ENCODE measurements around the gene IQSEC2.

The IQSEC2 gene

DNA sequence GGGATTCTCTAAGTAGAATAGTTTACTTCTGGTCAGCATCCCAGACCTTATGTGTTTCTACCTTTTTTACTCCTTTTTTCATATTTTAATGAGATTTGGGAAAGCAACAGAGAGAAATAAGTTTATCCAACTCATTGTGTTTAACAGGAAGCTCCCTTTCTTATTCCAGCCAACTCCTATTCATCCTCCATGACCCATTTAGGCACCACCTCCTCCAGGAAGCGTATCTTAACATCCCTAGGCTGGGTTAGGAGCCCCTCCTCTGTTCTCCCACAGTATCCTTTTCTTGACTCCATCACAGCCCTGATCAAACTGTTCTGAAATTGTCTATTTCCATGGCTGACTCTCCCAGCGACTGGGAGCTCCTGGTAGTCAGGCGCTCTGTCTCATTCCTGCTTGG, 18.8 kb upstream of the IQSEC2 start:
- Histone ChIP-seq H3K9me3 (ENCODE audit: control insufficient read depth, insufficient read depth, low read depth, low read length) (no peaks in the 10 kb centered on the region), H3K27ac (ENCODE audit: extremely low read depth, low read depth, low read length) (no peak overlapping the region), H3K4me1 (ENCODE audit: control insufficient read depth, insufficient read depth, low read length) (no peaks in the 10 kb centered on the region), H3K4me3 (ENCODE audit: low read depth, low read length) (no peak overlapping the region), H3K36me3 (ENCODE audit: control insufficient read depth in 2 of 2, insufficient read depth in 1 of 2, low read length in 2 of 2) (no peaks in the 10 kb centered on the region)
- TF ChIP-seq ZNF623 (tag by site-specific recombination; IDR thresholded peaks at IDR 0.05) = no peak
- no peak for TF ChIP-seq SETDB1 (IDR thresholded peaks at IDR 0.05; ENCODE audit: insufficient read length, low read length)
- peak; percentile 65 for TF ChIP-seq ZFP3 (tag by site-specific recombination; IDR thresholded peaks at IDR 0.05; ENCODE audit: low read depth)
- CTCF ChIA-PET = interaction anchor here (0.7 to 14.4 kb wide), 10 partner anchors 12 to 423 kb away, joined by 3 to 153 read pairs (median 4); partner anchors contain the start of gene IQSEC2
- POLR2A ChIA-PET = no interaction called here

DNA sequence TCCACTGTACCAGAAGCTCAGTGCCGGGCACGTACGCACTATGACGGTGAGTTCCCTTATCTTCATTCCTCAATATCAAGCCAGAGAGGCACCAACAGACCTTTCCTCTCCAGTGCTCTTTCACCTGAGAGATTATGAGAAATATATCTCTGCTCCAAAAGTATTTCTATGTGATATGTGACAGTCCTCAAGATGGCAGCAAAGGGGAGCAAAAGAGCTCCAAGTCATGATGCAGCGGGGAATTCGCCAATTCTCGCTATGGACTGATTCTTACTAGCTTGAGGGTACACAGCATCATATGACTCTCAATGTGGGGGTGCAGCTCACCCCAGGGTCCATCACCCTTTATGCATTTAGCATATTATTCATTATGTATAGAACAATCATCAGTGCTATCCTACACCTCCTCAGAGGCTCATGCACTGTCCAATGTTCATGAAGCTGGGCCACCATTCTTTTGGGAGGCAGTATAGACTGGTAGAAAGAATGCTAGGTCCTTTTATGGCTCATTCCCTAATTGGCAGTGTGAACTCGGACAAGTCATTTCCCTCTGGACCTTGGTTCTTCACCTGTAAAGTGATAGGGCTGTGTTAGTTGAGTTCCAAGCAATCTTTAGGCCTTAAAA, 12.8 kb upstream of the IQSEC2 start:
- Histone ChIP-seq H3K36me3 (ENCODE audit: control insufficient read depth in 2 of 2, insufficient read depth in 1 of 2, low read length in 2 of 2) (no peaks in the 10 kb centered on the region), H3K4me3 (ENCODE audit: low read depth, low read length) (no peak overlapping the region), H3K9me3 (ENCODE audit: control insufficient read depth, insufficient read depth, low read depth, low read length) (no peaks in the 10 kb centered on the region), H3K4me1 (ENCODE audit: control insufficient read depth, insufficient read depth, low read length) (no peaks in the 10 kb centered on the region), H3K27ac (ENCODE audit: extremely low read depth, low read depth, low read length) (no peak overlapping the region)
- ChIA-PET CTCF (interaction anchor here (0.6 to 14.4 kb wide), 20 partner anchors 9 to 799 kb away, joined by 3 to 153 read pairs (median 3); partner anchors contain the start of gene IQSEC2), POLR2A (interaction anchor here (0.8 to 1.0 kb wide), 3 partner anchors 13 to 129 kb away, joined by 3 to 5 read pairs (median 3); partner anchors contain the start of genes IQSEC2, RIBC1 and SMC1A)
- TF ChIP-seq MEIS1 (CRISPR knock-in tag; IDR thresholded peaks at IDR 0.05; ENCODE audit: borderline replicate concordance) = no peak
- TF ChIP-seq, protein P1, sequence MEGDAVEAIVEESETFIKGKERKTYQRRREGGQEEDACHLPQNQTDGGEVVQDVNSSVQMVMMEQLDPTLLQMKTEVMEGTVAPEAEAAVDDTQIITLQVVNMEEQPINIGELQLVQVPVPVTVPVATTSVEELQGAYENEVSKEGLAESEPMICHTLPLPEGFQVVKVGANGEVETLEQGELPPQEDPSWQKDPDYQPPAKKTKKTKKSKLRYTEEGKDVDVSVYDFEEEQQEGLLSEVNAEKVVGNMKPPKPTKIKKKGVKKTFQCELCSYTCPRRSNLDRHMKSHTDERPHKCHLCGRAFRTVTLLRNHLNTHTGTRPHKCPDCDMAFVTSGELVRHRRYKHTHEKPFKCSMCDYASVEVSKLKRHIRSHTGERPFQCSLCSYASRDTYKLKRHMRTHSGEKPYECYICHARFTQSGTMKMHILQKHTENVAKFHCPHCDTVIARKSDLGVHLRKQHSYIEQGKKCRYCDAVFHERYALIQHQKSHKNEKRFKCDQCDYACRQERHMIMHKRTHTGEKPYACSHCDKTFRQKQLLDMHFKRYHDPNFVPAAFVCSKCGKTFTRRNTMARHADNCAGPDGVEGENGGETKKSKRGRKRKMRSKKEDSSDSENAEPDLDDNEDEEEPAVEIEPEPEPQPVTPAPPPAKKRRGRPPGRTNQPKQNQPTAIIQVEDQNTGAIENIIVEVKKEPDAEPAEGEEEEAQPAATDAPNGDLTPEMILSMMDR (tag by site-specific recombination; IDR thresholded peaks at IDR 0.05) = peak; percentile 30; the same call in 1 of the 2 replicates

DNA sequence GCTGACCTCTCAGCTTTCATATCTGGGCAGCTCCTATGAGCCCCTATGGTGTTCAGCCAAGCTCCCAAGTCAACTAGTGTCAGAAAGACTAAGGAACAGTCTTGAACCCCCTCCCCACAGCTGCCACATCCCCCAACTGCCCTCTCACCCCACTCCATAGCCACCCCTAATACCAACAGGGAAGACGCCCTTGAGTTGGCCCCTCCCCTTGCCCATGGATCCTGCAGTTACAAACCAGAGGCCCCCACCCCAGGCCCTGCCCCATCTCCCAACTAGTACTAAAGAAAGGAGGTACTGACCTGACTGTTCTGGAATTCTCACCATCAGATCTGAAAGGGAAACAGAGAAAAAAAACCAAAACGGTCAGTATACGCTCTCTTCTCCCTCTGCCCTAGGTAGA, 10.2 kb upstream of the IQSEC2 start:
- no peak overlapping the region for H3K4me3 ChIP-seq (ENCODE audit: low read depth, low read length)
- H3K4me1 ChIP-seq (ENCODE audit: control insufficient read depth, insufficient read depth, low read length) = peaks cover 7% of the 10 kb centered on the region; the same call in 1 of the 2 replicates
- CTCF ChIA-PET = interaction anchor here (0.6 to 6.4 kb wide), 5 partner anchors 21 to 516 kb away, joined by 3 to 60 read pairs (median 5); no protein-coding TSS in a partner anchor
- H3K27ac ChIP-seq (ENCODE audit: extremely low read depth, low read depth, low read length) = no peak overlapping the region
- POLR2A ChIA-PET = interaction anchor here (0.5 kb wide), 1 partner anchor 17 kb away, joined by 3 read pairs; no protein-coding TSS in a partner anchor
- no peaks in the 10 kb centered on the region for H3K36me3 ChIP-seq (ENCODE audit: control insufficient read depth in 2 of 2, insufficient read depth in 1 of 2, low read length in 2 of 2)
- TF ChIP-seq SP3 (tag by site-specific recombination; IDR thresholded peaks at IDR 0.05) (no peak), ZNF24 (tag by site-specific recombination; IDR thresholded peaks at IDR 0.05) (no peak), ZNF132 (tag by site-specific recombination; IDR thresholded peaks at IDR 0.05; ENCODE audit: borderline replicate concordance) (no peak), ZFP3 (tag by site-specific recombination; IDR thresholded peaks at IDR 0.05; ENCODE audit: low read depth) (no peak), ZNF707 (tag by site-specific recombination; IDR thresholded peaks at IDR 0.05) (no peak), ZNF658 (tag by site-specific recombination; IDR thresholded peaks at IDR 0.05) (no peak), ZNF530 (tag by site-specific recombination; IDR thresholded peaks at IDR 0.05; ENCODE audit: low read depth) (no peak), ZFHX2 (tag by site-specific recombination; conservative IDR thresholded peaks at IDR 0.05) (no peak)
- TF ChIP-seq, protein P2, sequence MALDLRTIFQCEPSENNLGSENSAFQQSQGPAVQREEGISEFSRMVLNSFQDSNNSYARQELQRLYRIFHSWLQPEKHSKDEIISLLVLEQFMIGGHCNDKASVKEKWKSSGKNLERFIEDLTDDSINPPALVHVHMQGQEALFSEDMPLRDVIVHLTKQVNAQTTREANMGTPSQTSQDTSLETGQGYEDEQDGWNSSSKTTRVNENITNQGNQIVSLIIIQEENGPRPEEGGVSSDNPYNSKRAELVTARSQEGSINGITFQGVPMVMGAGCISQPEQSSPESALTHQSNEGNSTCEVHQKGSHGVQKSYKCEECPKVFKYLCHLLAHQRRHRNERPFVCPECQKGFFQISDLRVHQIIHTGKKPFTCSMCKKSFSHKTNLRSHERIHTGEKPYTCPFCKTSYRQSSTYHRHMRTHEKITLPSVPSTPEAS (tag by site-specific recombination; IDR thresholded peaks at IDR 0.05) = no peak
- TF ChIP-seq, protein P3, sequence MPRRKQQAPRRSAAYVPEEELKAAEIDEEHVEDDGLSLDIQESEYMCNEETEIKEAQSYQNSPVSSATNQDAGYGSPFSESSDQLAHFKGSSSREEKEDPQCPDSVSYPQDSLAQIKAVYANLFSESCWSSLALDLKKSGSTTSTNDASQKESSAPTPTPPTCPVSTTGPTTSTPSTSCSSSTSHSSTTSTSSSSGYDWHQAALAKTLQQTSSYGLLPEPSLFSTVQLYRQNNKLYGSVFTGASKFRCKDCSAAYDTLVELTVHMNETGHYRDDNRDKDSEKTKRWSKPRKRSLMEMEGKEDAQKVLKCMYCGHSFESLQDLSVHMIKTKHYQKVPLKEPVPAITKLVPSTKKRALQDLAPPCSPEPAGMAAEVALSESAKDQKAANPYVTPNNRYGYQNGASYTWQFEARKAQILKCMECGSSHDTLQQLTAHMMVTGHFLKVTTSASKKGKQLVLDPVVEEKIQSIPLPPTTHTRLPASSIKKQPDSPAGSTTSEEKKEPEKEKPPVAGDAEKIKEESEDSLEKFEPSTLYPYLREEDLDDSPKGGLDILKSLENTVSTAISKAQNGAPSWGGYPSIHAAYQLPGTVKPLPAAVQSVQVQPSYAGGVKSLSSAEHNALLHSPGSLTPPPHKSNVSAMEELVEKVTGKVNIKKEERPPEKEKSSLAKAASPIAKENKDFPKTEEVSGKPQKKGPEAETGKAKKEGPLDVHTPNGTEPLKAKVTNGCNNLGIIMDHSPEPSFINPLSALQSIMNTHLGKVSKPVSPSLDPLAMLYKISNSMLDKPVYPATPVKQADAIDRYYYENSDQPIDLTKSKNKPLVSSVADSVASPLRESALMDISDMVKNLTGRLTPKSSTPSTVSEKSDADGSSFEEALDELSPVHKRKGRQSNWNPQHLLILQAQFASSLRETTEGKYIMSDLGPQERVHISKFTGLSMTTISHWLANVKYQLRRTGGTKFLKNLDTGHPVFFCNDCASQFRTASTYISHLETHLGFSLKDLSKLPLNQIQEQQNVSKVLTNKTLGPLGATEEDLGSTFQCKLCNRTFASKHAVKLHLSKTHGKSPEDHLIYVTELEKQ (tag by site-specific recombination; IDR thresholded peaks at IDR 0.05; ENCODE audit: borderline replicate concordance) = no peak
- TF ChIP-seq, protein P4, sequence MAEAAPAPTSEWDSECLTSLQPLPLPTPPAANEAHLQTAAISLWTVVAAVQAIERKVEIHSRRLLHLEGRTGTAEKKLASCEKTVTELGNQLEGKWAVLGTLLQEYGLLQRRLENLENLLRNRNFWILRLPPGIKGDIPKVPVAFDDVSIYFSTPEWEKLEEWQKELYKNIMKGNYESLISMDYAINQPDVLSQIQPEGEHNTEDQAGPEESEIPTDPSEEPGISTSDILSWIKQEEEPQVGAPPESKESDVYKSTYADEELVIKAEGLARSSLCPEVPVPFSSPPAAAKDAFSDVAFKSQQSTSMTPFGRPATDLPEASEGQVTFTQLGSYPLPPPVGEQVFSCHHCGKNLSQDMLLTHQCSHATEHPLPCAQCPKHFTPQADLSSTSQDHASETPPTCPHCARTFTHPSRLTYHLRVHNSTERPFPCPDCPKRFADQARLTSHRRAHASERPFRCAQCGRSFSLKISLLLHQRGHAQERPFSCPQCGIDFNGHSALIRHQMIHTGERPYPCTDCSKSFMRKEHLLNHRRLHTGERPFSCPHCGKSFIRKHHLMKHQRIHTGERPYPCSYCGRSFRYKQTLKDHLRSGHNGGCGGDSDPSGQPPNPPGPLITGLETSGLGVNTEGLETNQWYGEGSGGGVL (tag by site-specific recombination; IDR thresholded peaks at IDR 0.05) = no peak
- TF ChIP-seq, protein P5, sequence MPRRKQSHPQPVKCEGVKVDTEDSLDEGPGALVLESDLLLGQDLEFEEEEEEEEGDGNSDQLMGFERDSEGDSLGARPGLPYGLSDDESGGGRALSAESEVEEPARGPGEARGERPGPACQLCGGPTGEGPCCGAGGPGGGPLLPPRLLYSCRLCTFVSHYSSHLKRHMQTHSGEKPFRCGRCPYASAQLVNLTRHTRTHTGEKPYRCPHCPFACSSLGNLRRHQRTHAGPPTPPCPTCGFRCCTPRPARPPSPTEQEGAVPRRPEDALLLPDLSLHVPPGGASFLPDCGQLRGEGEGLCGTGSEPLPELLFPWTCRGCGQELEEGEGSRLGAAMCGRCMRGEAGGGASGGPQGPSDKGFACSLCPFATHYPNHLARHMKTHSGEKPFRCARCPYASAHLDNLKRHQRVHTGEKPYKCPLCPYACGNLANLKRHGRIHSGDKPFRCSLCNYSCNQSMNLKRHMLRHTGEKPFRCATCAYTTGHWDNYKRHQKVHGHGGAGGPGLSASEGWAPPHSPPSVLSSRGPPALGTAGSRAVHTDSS (tag by site-specific recombination; IDR thresholded peaks at IDR 0.05) = no peak
- no peaks in the 10 kb centered on the region for H3K9me3 ChIP-seq (ENCODE audit: control insufficient read depth, insufficient read depth, low read depth, low read length)
